Thyroid gland (tissue), 4 donors: Measurements from ENCODE around the gene PAGE2. TPM values are rescaled to one million over a fixed set of nuclear protein-coding genes. Genes with fewer than 3 reads are reported as not detected.
"Not testable (repeated sequence)": the region's sequence is repeated elsewhere in the genome, so short reads cannot be mapped to it uniquely, and the experiment has no call there.

Source experiments
- DNase-seq, 2 donors: peaks; one replicate each; pipeline ENCODE4 v3.0.0-alpha.2; 2019
- H3K27ac ChIP-seq, 3 donors: fragments of 200-600 bp; sonication (generic); 1 replicate in 2 of 3; 2 replicates in 1 of 3; pipeline ENCODE4 v1.5.1; 2016 to 2019; ENCODE audit warnings: mild to moderate bottlenecking in 1 of 3, moderate library complexity in 1 of 3
- H3K27me3 ChIP-seq: fragments of 200-600 bp; sonication (generic); one replicate; pipeline ENCODE4 v1.5.1; 2019
- H3K36me3 ChIP-seq, 2 donors: fragments of 200-600 bp; sonication (generic); one replicate each; pipeline ENCODE4 v1.5.1; 2016 to 2019
- H3K4me1 ChIP-seq, 2 donors: fragments of 200-600 bp; sonication (generic); one replicate each; pipeline ENCODE4 v1.5.1; 2017 to 2019
- H3K4me3 ChIP-seq, 3 donors: fragments of 200-600 bp; sonication (generic); replicated peaks in 1 of 3; 1 replicate in 2 of 3; 2 replicates in 1 of 3; pipeline ENCODE4 v1.5.1; 2016; ENCODE audit warnings: mild to moderate bottlenecking in 1 of 3
- H3K9me3 ChIP-seq: fragments of 200-600 bp; sonication (generic); one replicate; pipeline ENCODE4 v1.5.1; 2017
- CTCF ChIP-seq, 6 experiments: fragments of 200-600 bp in 3 of 6; fragments of 450-650 bp in 3 of 6; sonication (generic) in 3 of 6; IDR thresholded peaks; one replicate each; pipeline ENCODE4 v1.5.1; 2016 to 2019; ENCODE audit warnings: antibody characterized with exemption in 6 of 6, mild to moderate bottlenecking in 2 of 6, inconsistent platforms in 1 of 6, moderate library complexity in 1 of 6
- POLR2A ChIP-seq, 2 donors: fragments of 450-650 bp; IDR thresholded peaks; one replicate each; pipeline ENCODE4 v1.6.1; 2017; ENCODE audit warnings: antibody characterized with exemption in 2 of 2, mild to moderate bottlenecking in 2 of 2, moderate library complexity in 1 of 2
- WGBS, 2 donors: methylation state at CpG; one replicate each; pipeline ENCODE4 v1.1.5; 2017; 5-methylcytosine and 5-hydroxymethylcytosine counted together
- intact Hi-C: fragments of 100-400 bp; cut with DNase I; formaldehyde crosslinking; loops from one replicate; pipeline ENCODE4 v1.15.1; 2023
- total RNA-seq, 4 donors: library from RNA; depleted of rRNA; stranded (reverse); fragments of >200 nt; gene quantifications; one replicate each; pipeline ENCODE4 v1.2.3, GENCODE V29; 2016

PAGE2 gene
- total RNA-seq, 4 donors from 2014 or later, result not detected

DNA sequence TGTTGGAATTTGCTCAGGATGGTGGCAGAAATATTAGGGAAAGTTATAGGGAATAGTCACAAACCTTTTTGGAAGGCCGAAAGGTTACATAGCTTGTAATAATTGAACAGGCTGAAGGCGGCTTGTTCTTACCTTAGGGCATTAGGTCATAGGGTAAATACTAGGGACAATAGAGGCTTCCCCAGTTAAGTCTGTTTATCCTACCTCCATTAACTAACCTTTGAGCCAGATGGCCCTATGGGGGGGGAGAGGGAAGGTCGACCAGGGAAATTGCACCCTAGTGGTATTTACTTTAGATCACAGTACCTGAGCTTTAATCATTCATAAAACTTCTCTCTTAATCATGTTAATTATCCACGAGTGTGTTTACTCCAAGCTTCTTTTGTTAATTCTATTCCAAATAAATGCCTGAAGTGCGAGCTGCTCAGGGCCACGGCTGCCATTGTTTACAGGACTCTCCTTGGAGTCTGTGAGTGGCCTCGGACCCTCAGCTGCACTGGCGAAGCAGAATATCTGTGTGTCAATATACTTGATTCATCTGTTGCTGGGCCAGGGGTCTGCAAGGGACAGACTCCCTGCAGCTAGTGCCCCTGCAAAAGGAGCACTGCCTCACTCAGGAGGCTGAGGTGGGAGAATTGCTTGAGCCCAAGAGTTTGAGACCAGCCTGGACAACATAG, 22.9 kb downstream of the PAGE2 start:
- Histone ChIP-seq H3K4me1 (no peaks in the 10 kb centered on the region), H3K27me3 (no peaks in the 10 kb centered on the region), H3K9me3 (no peaks in the 10 kb centered on the region), H3K4me3 (no peak overlapping the region), H3K36me3 (no peaks in the 10 kb centered on the region), H3K27ac (no peak overlapping the region)
- no peak for TF ChIP-seq POLR2A (IDR thresholded peaks at IDR 0.05)
- no peak for TF ChIP-seq CTCF (IDR thresholded peaks at IDR 0.05)
- intact Hi-C loops, result no loop called here
- WGBS, 2 donors, result 60 to 67% methylated on average over 8 of the region's 8 CpGs
- DNase-seq, result no peak

GRCh38 chrX:55116589-55116988, 27.8 kb downstream of the PAGE2 start:
- not testable (repeated sequence) for H3K4me3 ChIP-seq
- WGBS, 2 donors, result 60 to 71% methylated on average over 7 of the region's 7 CpGs

GRCh38 chrX:55118574-55118973, 29.8 kb downstream of the PAGE2 start:
- Histone ChIP-seq H3K36me3 (no peaks in the 10 kb centered on the region), H3K4me1 (no peaks in the 10 kb centered on the region), H3K27ac (no peak overlapping the region), H3K4me3 (no peak overlapping the region), H3K9me3 (no peaks in the 10 kb centered on the region), H3K27me3 (no peaks in the 10 kb centered on the region)
- intact Hi-C loops, result no loop called here
- 89 to 97% methylated on average over 3 of the region's 3 CpGs for WGBS, 2 donors
- DNase-seq, result no peak
- TF ChIP-seq CTCF (IDR thresholded peaks at IDR 0.05), result no peak
- TF ChIP-seq POLR2A (IDR thresholded peaks at IDR 0.05), result no peak

More at GRCh38 chrX:55116589-55116988, 27.8 kb downstream of the PAGE2 start:
- H3K36me3 ChIP-seq, H3K9me3 ChIP-seq, H3K4me1 ChIP-seq, DNase-seq, intact Hi-C loops, H3K27me3 ChIP-seq, H3K27ac ChIP-seq: not testable (repeated sequence)

DNA sequence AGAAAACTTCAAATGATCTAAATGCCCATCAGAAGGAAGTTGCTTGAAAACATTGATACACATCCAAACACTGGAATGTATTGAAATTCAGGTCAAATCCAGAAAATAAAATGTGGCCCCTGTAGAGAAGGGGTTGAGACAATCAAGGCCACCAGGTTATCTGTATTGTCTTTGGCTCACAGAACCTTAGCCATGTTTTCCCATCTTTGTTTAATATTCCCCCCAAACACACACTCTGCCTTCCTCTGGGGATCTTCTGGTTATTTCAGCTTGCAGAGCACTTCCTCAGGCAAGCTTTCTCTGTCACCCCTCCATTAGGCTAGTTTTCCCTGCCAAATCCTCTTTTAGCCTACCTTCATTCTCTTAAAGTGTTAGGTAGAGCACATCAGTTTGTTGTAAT, 30.5 kb downstream of the PAGE2 start:
- no peak for DNase-seq
- no peak for TF ChIP-seq POLR2A (IDR thresholded peaks at IDR 0.05)
- no peak for TF ChIP-seq CTCF (IDR thresholded peaks at IDR 0.05)
- Histone ChIP-seq H3K4me3 (no peak overlapping the region), H3K36me3 (no peaks in the 10 kb centered on the region), H3K27ac (no peak overlapping the region), H3K27me3 (no peaks in the 10 kb centered on the region), H3K9me3 (no peaks in the 10 kb centered on the region), H3K4me1 (no peaks in the 10 kb centered on the region)
- intact Hi-C loops, result no loop called here

DNA sequence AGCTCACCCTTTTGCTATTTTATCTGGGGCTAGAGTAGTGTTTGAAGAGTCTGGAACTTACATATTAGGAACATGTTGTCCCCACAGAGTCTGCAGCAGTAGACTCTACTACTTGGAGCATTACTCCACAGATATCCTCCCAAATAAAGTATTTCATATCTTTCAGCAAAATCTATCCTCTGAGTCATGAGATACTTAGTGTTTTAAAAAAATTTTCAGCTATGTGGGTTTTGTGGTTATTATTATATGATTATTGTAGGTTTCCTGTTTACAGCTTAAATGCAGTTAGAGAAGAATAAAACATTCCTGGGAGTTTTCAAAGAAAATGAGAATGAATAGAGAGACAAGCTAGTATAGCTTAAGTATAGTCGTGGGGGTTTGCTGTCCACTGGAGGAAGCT, 30.9 kb downstream of the PAGE2 start:
- intact Hi-C loops, result no loop called here
- no peaks in the 10 kb centered on the region for H3K4me1 ChIP-seq

More for the DNA sequence above, 30.9 kb downstream of the PAGE2 start:
- Histone ChIP-seq H3K36me3 (no peaks in the 10 kb centered on the region), H3K27me3 (no peaks in the 10 kb centered on the region), H3K9me3 (no peaks in the 10 kb centered on the region), H3K27ac (no peak overlapping the region), H3K4me3 (no peak overlapping the region)
- 62 to 76% methylated on average over 1 of the region's 1 CpG for WGBS, 2 donors
- TF ChIP-seq POLR2A (IDR thresholded peaks at IDR 0.05) (no peak), CTCF (IDR thresholded peaks at IDR 0.05) (no peak)
- no peak for DNase-seq
